ENCODE results near the gene TOGARAM1.

GRCh38 chr14:44988694-44989093 is 26.7 kb downstream of the TOGARAM1 start:
- TF ChIP-seq, protein P1, sequence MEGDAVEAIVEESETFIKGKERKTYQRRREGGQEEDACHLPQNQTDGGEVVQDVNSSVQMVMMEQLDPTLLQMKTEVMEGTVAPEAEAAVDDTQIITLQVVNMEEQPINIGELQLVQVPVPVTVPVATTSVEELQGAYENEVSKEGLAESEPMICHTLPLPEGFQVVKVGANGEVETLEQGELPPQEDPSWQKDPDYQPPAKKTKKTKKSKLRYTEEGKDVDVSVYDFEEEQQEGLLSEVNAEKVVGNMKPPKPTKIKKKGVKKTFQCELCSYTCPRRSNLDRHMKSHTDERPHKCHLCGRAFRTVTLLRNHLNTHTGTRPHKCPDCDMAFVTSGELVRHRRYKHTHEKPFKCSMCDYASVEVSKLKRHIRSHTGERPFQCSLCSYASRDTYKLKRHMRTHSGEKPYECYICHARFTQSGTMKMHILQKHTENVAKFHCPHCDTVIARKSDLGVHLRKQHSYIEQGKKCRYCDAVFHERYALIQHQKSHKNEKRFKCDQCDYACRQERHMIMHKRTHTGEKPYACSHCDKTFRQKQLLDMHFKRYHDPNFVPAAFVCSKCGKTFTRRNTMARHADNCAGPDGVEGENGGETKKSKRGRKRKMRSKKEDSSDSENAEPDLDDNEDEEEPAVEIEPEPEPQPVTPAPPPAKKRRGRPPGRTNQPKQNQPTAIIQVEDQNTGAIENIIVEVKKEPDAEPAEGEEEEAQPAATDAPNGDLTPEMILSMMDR (tag by site-specific recombination; IDR thresholded peaks at IDR 0.05), result no peak
- TF ChIP-seq PRDM4 (tag by site-specific recombination; IDR thresholded peaks at IDR 0.05) (no peak), ZNF132 (tag by site-specific recombination; IDR thresholded peaks at IDR 0.05; ENCODE audit: borderline replicate concordance) (no peak), BCL6B (tag by site-specific recombination; IDR thresholded peaks at IDR 0.05) (no peak)
